Measurements from ENCODE around the gene ZFHX2. TPM values are rescaled to one million over a fixed set of nuclear protein-coding genes. Genes with fewer than 3 reads are reported as not detected.

The ZFHX2 gene
- total RNA-seq, 2 experiments from 2014 or later = 0.97 to 1.3 TPM

GRCh38 chr14:23577004-23577681 lies 25.6 kb upstream of the ZFHX2 start:
- ChIA-PET POLR2A (interaction anchor here (1.0 kb wide), 1 partner anchor 10 kb away, joined by 4 read pairs; no protein-coding TSS in a partner anchor), CTCF (interaction anchor here (0.6 kb wide), 1 partner anchor 15 kb away, joined by 3 read pairs; no protein-coding TSS in a partner anchor)

- ChIA-PET CTCF (no interaction called here), POLR2A (no interaction called here)
Measured at GRCh38 chr14:23573384-23574015, 21.9 kb upstream of the ZFHX2 start.

GRCh38 chr14:23572836-23573235 lies 21.3 kb upstream of the ZFHX2 start:
- CTCF ChIA-PET = no interaction called here
- POLR2A ChIA-PET = no interaction called here

- POLR2A ChIA-PET = no interaction called here
- CTCF ChIA-PET = interaction anchor here (0.6 kb wide), 1 partner anchor 841 kb away, joined by 3 read pairs; no protein-coding TSS in a partner anchor
Measured at GRCh38 chr14:23572524-23572828, 20.9 kb upstream of the ZFHX2 start.

GRCh38 chr14:23571701-23572523 lies 20.3 kb upstream of the ZFHX2 start:
- CTCF ChIA-PET = interaction anchor here (0.6 to 0.7 kb wide), 2 partner anchors 13 to 840 kb away, joined by 3 read pairs; no protein-coding TSS in a partner anchor
- POLR2A ChIA-PET = no interaction called here

GRCh38 chr14:23570806-23571483 lies 19.4 kb upstream of the ZFHX2 start:
- POLR2A ChIA-PET = no interaction called here
- CTCF ChIA-PET = interaction anchor here (0.7 kb wide), 1 partner anchor 12 kb away, joined by 3 read pairs; no protein-coding TSS in a partner anchor

- CTCF ChIA-PET = interaction anchor here (0.7 to 0.8 kb wide), 2 partner anchors 11 to 384 kb away, joined by 3 read pairs; partner anchors contain the start of gene DHRS4
- POLR2A ChIA-PET = no interaction called here
Measured at GRCh38 chr14:23569443-23570151, 18.0 kb upstream of the ZFHX2 start.

GRCh38 chr14:23568600-23569331 lies 17.2 kb upstream of the ZFHX2 start:
- CTCF ChIA-PET = interaction anchor here (0.8 kb wide), 1 partner anchor 10 kb away, joined by 3 read pairs; no protein-coding TSS in a partner anchor
- POLR2A ChIA-PET = no interaction called here

GRCh38 chr14:23568021-23568599 lies 16.5 kb upstream of the ZFHX2 start:
- POLR2A ChIA-PET = interaction anchor here (1.3 kb wide), 1 partner anchor 11 kb away, joined by 5 read pairs; no protein-coding TSS in a partner anchor
- CTCF ChIA-PET = interaction anchor here (1.1 kb wide), 1 partner anchor 340 kb away, joined by 3 read pairs; no protein-coding TSS in a partner anchor

GRCh38 chr14:23567186-23568020 lies 15.8 kb upstream of the ZFHX2 start, which contains the start of gene AP1G2:
Gene AP1G2, minus strand, starts transcription at chr14:23567791. Its CDS starts 477 bp downstream, at chr14:23567314.
- ChIA-PET CTCF (interaction anchor here (1.1 to 1.5 kb wide), 4 partner anchors 9 to 341 kb away, joined by 3 to 8 read pairs (median 4); no protein-coding TSS in a partner anchor), POLR2A (interaction anchor here (0.5 to 1.3 kb wide), 3 partner anchors 10 to 645 kb away, joined by 3 to 5 read pairs (median 4); no protein-coding TSS in a partner anchor)

GRCh38 chr14:23566778-23567185 lies 15.2 kb upstream of the ZFHX2 start:
- ChIA-PET CTCF (interaction anchor here (1.1 to 1.5 kb wide), 4 partner anchors 9 to 341 kb away, joined by 3 to 8 read pairs (median 4); no protein-coding TSS in a partner anchor), POLR2A (interaction anchor here (0.5 to 1.3 kb wide), 3 partner anchors 10 to 645 kb away, joined by 3 to 5 read pairs (median 4); no protein-coding TSS in a partner anchor)

- ChIA-PET CTCF (interaction anchor here (1.1 to 1.5 kb wide), 4 partner anchors 8 to 88 kb away, joined by 3 to 8 read pairs (median 5); no protein-coding TSS in a partner anchor), POLR2A (interaction anchor here (1.0 kb wide), 1 partner anchor 11 kb away, joined by 4 read pairs; no protein-coding TSS in a partner anchor)
Measured at GRCh38 chr14:23566112-23566777, 14.7 kb upstream of the ZFHX2 start.

- ChIA-PET CTCF (interaction anchor here (1.5 kb wide), 1 partner anchor 87 kb away, joined by 4 read pairs; no protein-coding TSS in a partner anchor), POLR2A (no interaction called here)
Measured at GRCh38 chr14:23565626-23566025, 14.1 kb upstream of the ZFHX2 start.

GRCh38 chr14:23564876-23565275 lies 13.3 kb upstream of the ZFHX2 start:
- ChIA-PET POLR2A (interaction anchor here (0.6 kb wide), 1 partner anchor 11 kb away, joined by 3 read pairs; no protein-coding TSS in a partner anchor), CTCF (interaction anchor here (1.5 kb wide), 1 partner anchor 86 kb away, joined by 4 read pairs; no protein-coding TSS in a partner anchor)

GRCh38 chr14:23564181-23564812 lies 12.7 kb upstream of the ZFHX2 start:
- CTCF ChIA-PET = interaction anchor here (1.3 to 1.9 kb wide), 3 partner anchors 12 to 86 kb away, joined by 5 to 10 read pairs (median 5); no protein-coding TSS in a partner anchor
- POLR2A ChIA-PET = no interaction called here
